ENCODE data around the gene KIF5C.

KIF5C gene

GRCh38 chr2:148926981-148927401, 52.0 kb downstream of the KIF5C start:
- DNase-seq: peak; percentile 4

DNA sequence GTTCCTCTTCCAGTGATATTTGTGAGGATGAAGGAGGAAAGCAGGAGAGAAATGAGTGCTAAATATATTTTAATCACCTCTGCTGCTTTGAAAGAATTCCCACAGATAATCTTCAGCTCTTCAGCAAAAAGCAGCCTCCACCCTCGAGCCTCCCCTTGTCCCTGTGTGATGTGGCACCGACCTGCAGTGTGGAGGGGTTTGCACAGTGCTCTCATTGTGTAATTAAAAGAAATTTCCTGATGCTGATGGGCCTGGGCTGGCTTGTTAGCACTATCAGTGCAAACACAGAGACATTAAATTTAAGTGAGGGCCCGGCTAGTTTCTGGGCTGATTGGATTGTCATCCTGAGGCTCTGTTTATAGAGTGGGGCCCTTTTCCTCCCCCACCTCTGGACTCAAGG, 53.4 kb downstream of the KIF5C start:
- DNase-seq: no peak

GRCh38 chr2:148930046-148930775, 55.2 kb downstream of the KIF5C start:
- no peak for DNase-seq

GRCh38 chr2:148932536-148932935, 57.5 kb downstream of the KIF5C start:
- no peak for DNase-seq

DNA sequence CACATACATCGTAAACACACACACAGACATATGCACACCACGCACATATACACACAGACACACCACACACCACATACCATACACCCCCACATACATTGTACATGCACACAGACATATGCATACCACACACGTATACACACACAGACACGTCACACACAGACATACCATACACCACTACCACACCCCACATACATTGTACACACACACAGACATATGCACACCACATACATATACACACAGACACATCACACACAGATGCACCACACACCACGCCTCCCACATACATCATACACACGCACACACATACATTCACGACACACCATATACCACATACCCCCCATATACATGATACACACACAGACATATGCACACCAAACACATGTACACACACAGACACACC, 58.4 kb downstream of the KIF5C start:
- no peak for DNase-seq

- DNase-seq: no peak
Observed at GRCh38 chr2:148935791-148936190, 60.8 kb downstream of the KIF5C start.

GRCh38 chr2:148936857-148937450, 61.9 kb downstream of the KIF5C start:
- no peak for DNase-seq

- no peak for DNase-seq
Observed at GRCh38 chr2:148939271-148939670, 64.2 kb downstream of the KIF5C start.

GRCh38 chr2:148943097-148943496, 68.1 kb downstream of the KIF5C start:
- DNase-seq: no peak

DNA sequence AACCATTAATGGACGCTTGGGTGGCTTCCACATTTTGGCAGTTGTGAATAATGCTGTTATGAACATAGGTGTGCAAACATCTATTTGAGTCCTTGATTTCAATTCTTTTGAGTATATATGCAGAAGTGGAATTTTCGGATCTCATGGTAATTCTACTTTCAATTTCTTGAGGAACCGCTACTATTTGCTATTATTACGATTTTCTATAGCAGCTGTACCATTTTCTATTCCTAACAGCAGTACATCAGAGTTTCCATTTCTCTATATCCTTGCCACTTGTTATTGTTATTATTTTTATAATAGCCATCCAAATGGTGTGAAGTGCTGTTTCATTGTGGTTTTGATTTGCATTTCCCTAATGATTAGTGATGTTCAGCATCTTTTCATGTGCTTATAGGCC, 69.5 kb downstream of the KIF5C start:
- DNase-seq: no peak

DNA sequence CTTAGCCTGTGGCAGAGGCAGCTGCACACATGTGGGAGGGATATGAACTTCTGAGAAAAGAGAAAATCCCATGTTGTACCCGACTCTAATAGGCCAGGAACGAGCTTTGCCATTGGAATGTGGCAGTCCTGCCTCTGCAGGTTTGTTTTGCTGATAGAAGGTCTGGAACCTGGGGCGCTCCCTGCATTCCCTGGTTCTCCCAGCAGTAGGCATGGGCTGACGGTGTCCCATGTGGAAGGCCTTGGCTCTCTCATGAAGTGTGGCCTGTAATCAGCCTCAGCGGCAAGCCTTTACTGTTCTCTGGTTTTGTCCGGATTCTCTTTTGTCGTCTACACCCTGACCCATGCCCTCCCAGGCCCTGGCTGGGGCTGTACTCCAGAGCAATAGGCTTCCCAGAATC, 72.3 kb downstream of the KIF5C start:
- DNase-seq: no peak

- DNase-seq: no peak
Observed at GRCh38 chr2:148948868-148949267, 73.8 kb downstream of the KIF5C start.

- DNase-seq: no peak
Observed at GRCh38 chr2:148949348-148949747, 74.3 kb downstream of the KIF5C start.

DNA sequence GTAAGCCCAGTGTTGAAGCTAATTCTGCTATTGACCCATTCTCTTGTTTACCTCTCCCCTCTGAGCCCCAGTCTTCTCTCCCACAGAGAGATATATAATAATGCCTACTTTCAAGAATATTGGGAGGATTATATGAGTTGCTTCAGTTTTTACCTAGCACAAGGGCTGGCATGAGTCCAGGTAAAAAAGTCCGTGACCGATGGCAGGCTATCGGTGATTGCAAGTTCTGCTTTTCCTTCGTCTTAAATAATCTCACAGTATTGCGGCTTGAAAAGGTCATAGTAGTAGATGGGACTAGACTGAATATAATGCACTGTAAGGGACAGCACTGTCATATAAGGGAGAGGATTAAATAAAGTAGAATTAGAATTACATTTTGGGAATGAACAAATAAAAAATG, 77.6 kb downstream of the KIF5C start:
- DNase-seq: no peak

DNA sequence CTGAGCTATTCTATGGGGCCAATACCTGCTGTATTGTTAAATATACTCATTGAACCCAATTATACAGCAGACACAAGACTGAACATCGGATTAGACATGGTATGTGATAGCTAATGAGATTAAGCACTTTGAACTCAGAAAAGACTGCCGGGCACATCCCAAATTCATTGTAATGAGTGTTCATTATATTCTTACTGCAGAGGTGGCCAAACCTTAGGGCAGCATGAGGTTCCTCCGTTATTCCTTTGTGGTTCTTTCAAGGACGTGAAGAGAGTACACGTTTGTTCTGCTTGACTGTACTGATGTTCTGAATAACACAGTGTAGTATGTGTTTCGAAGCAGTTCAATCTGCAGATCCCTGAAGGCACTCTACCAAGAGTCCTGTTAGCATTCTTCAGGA, 78.4 kb downstream of the KIF5C start:
- DNase-seq: no peak

- no peak for DNase-seq
Observed at GRCh38 chr2:148954536-148954935, 79.5 kb downstream of the KIF5C start.

GRCh38 chr2:148955798-148956197, 80.8 kb downstream of the KIF5C start:
- DNase-seq: no peak

DNA sequence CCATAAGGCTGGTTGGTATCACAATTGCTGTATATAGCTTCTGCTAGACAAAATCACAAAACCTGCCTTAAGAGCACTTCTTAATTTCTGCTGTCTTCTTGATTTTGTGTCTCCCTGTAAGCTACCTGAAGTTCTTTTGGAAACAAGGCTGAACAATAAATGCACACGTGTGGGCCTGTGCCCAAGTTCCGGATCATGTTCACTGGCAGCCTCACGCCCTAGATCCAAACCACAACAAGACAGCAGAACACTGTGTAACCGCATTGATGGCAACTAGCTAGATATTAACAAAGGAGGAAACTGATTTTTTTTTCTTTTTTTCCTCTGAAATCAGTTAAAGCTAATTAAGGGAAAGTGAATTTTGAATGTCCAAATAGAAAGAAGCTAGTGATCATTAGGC, 82.0 kb downstream of the KIF5C start:
- no peak for DNase-seq

GRCh38 chr2:148959745-148960144, 84.7 kb downstream of the KIF5C start:
- DNase-seq: no peak

- DNase-seq: no peak
Observed at GRCh38 chr2:148960483-148960882, 85.5 kb downstream of the KIF5C start.

DNA sequence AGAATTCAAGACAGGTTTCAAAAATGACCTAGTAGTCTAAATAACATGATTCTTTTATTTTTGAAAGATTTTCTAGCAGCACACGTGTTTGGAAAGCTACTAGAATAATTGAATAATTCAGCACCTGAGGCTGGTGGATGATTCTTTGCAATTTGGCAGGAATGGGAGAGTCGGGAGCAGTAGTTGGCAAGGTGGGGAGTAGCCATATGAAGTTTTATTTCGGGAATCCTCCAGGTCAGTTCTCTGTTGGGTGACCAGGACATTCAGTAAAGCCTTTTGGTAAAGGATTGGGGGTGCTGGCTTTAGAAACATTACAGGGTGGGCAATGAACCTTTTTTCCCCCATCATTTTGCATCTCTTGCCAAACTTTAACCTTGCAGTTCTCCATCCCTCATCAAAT, 88.4 kb downstream of the KIF5C start:
- no peak for DNase-seq

DNA sequence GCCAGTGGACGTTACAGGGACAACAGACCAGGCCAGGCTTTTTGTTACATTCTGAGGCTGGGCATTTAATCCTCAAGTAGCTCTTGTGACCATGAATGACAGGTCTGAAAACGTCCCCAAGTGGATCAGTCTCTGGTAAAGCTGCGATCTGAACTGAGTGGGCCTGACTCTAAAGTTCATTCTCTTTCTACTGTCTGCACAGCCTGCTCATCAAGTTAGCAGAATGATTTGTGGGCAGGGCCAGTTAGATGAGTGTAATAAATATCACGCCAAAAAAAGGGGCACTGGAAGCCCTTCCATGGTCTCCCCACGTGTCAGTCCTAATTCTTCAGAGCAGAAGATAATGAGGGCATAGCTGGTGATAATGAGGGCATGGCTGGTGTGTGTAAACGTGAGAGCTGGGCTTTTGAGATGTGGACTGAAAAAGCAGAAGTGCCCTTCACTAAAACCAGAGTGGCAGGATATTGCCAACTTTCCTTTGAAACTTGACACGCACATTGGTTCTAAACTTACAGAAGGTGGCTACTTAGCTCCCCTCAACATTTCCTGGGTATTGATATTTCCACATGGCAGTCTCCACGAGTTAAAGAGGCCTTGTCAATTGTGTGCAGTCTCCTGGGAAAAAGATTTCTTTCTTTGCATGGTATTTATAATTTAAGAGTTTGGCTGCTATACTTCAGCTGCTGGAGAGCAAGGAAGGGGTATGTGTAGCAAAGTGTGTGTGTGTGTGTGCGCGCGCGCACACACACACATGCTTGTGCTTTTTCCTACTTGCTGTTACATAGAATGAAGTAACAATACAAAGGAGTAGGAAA, 90.8 kb downstream of the KIF5C start:
- DNase-seq: no peak

DNA sequence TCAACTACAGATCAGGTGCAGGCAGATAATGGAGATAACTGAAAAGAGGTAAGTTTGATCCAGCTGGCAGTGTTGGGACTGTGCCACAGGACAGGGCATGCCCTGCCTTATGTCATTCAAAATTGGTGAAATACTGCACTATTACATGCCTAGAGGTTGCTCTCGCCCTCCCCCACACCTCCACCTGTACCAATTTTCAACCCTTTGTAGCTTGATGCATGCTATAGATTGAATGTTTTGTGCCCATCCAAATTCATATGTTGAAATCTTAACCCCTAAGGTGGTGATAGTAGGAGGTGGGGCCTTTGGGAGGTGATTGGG, 91.4 kb downstream of the KIF5C start:
- DNase-seq: no peak

GRCh38 chr2:148967056-148967455, 92.0 kb downstream of the KIF5C start:
- no peak for DNase-seq
